OCI-LY1 (cell line): ENCODE data around the gene FUOM.

ENCODE experiments used
- H2AFZ ChIP-seq: fragments of 200-600 bp; sonication (generic), shearing (Covaris generic); 2 replicates; pipeline ENCODE4 v1.6.0; 2014; ENCODE audit warnings: antibody characterized with exemption, mild to moderate bottlenecking, low read length
- H3F3A ChIP-seq: fragments of 200-600 bp; sonication (generic), shearing (Covaris generic); 2 replicates; pipeline ENCODE4 v1.6.0; 2014; ENCODE audit warnings: mild to moderate bottlenecking, antibody characterized with exemption, low read length, moderate library complexity; ENCODE audit not compliant: insufficient read depth
- H3K27ac ChIP-seq: fragments of 200-600 bp; sonication (generic); 2 replicates; pipeline ENCODE4 v1.5.1; 2014; ENCODE audit warnings: low read length, mixed run types, mild to moderate bottlenecking, low read depth; ENCODE audit not compliant: poor library complexity, severe bottlenecking
- H3K27me3 ChIP-seq: fragments of 200-600 bp; sonication (generic); 2 replicates; pipeline ENCODE4 v1.6.0; 2014; ENCODE audit warnings: antibody characterized with exemption, mild to moderate bottlenecking, low read length, moderate library complexity; ENCODE audit not compliant: insufficient read depth
- H3K36me3 ChIP-seq: fragments of 200-600 bp; sonication (generic); 2 replicates; pipeline ENCODE4 v1.6.1; 2014; ENCODE audit warnings: mild to moderate bottlenecking, antibody characterized with exemption, low read length, moderate library complexity, mixed read lengths; ENCODE audit not compliant: insufficient read depth
- H3K4me1 ChIP-seq: fragments of 200-600 bp; sonication (generic); 2 replicates; pipeline ENCODE4 v1.5.1; 2014; ENCODE audit warnings: mild to moderate bottlenecking, low read length, moderate library complexity; ENCODE audit not compliant: insufficient read depth, severe bottlenecking
- H3K4me2 ChIP-seq: fragments of 200-600 bp; sonication (generic), shearing (Covaris generic); 2 replicates; pipeline ENCODE4 v1.6.1; 2014; ENCODE audit warnings: low read length
- H3K4me3 ChIP-seq: fragments of 200-600 bp; sonication (generic); 2 replicates; pipeline ENCODE4 v1.5.1; 2014; ENCODE audit warnings: low read length, low read depth, mild to moderate bottlenecking, mixed read lengths; ENCODE audit not compliant: poor library complexity, severe bottlenecking
- H3K79me2 ChIP-seq: fragments of 200-600 bp; shearing (Covaris generic); 2 replicates; pipeline ENCODE4 v1.6.1; 2016; ENCODE audit warnings: mixed run types, low read length, mixed read lengths; ENCODE audit not compliant: insufficient read depth
- H3K9ac ChIP-seq: fragments of 200-600 bp; sonication (generic), shearing (Covaris generic); 2 replicates; pipeline ENCODE4 v1.6.1; 2014; ENCODE audit warnings: mild to moderate bottlenecking, low read length, mixed read lengths
- H3K9me2 ChIP-seq: fragments of 200-600 bp; sonication (generic), shearing (Covaris generic); 2 replicates; pipeline ENCODE4 v1.6.1; 2014; ENCODE audit warnings: low read depth, mild to moderate bottlenecking, low read length, mixed read lengths
- H3K9me3 ChIP-seq: fragments of 200-600 bp; shearing (Covaris generic); 2 replicates; pipeline ENCODE4 v1.6.1; 2014; ENCODE audit warnings: low read length, mixed read lengths
- H4K20me1 ChIP-seq: fragments of 200-600 bp; sonication (generic), shearing (Covaris generic); 2 replicates; pipeline ENCODE4 v1.6.0; 2016; ENCODE audit warnings: mild to moderate bottlenecking, low read length; ENCODE audit not compliant: insufficient read depth
- CTCF ChIP-seq: fragments of 200-600 bp; sonication (generic), shearing (Covaris generic); IDR thresholded peaks from 2 replicates; pipeline ENCODE4 v1.5.1; 2017; ENCODE audit warnings: mild to moderate bottlenecking, antibody characterized with exemption, low read length, moderate library complexity, mixed read lengths
- EZH2 ChIP-seq: fragments of 200-600 bp; sonication (generic), shearing (Covaris generic); IDR thresholded peaks from 2 replicates; pipeline ENCODE4 v1.8.0; 2017; ENCODE audit warnings: borderline replicate concordance, mixed run types, mild to moderate bottlenecking, antibody characterized with exemption, low read length, moderate library complexity, mixed read lengths

FUOM gene

GRCh38 chr10:133379152-133379800, 21.5 kb upstream of the FUOM start, which contains the start of gene PAOX:
Gene PAOX, plus strand, starts transcription at chr10:133379262. Its CDS starts 55 bp downstream, at chr10:133379317.
- no peaks in the 10 kb centered on the region for H3K36me3 ChIP-seq
- no peak within 1 kb of the TSS for H3K27ac ChIP-seq
- H3K4me1 ChIP-seq = peaks cover 7% of the 10 kb centered on the region
- H3K4me3 ChIP-seq = peak within 1 kb of the TSS; percentile 71
- no peaks in the 10 kb centered on the region for H3K79me2 ChIP-seq
- H3K9me3 ChIP-seq = no peaks in the 10 kb centered on the region
- TF ChIP-seq EZH2 = no peak
- TF ChIP-seq CTCF = no peak
- H3F3A ChIP-seq = no peaks in the 10 kb centered on the region; the same call in 1 of the 2 replicates
- peak within 1 kb of the TSS; percentile 64 for H3K9ac ChIP-seq
- H2AFZ ChIP-seq = no peak within 1 kb of the TSS
- peak within 1 kb of the TSS; percentile 85 for H3K4me2 ChIP-seq
- H4K20me1 ChIP-seq = no peaks in the 10 kb centered on the region
- H3K9me2 ChIP-seq = no peaks in the 10 kb centered on the region
- H3K27me3 ChIP-seq = peaks cover 9% of the 10 kb centered on the region; the same call in 1 of the 2 replicates

- peak overlapping the region; percentile 71 for H3K4me3 ChIP-seq
- H3K36me3 ChIP-seq = no peaks in the 10 kb centered on the region
- H3K4me1 ChIP-seq = peaks cover 13% of the 10 kb centered on the region
- H4K20me1 ChIP-seq = no peaks in the 10 kb centered on the region
- TF ChIP-seq EZH2 (no peak), CTCF (no peak)
- 0 out of 2 replicates have a peak, but pooled peaks cover 7% of the 10 kb centered on the region for H3K27me3 ChIP-seq
- H3K27ac ChIP-seq = no peak overlapping the region
- no peaks in the 10 kb centered on the region for H3K9me2 ChIP-seq
- H3K9ac ChIP-seq = peak overlapping the region; percentile 64
- no peaks in the 10 kb centered on the region for H3K9me3 ChIP-seq
- peak overlapping the region; percentile 85 for H3K4me2 ChIP-seq
- no peaks in the 10 kb centered on the region; the same call in 1 of the 2 replicates for H3F3A ChIP-seq
- no peaks in the 10 kb centered on the region for H3K79me2 ChIP-seq
- H2AFZ ChIP-seq = no peak overlapping the region
Measured at GRCh38 chr10:133378251-133379096, 20.7 kb upstream of the FUOM start.

- 0 out of 2 replicates have a peak, but pooled peaks cover 7% of the 10 kb centered on the region for H3K27me3 ChIP-seq
Measured at GRCh38 chr10:133377818-133378250, 20.0 kb upstream of the FUOM start.

More at GRCh38 chr10:133377818-133378250, 20.0 kb upstream of the FUOM start:
- H3K9ac ChIP-seq = peak overlapping the region; percentile 64
- H2AFZ ChIP-seq = no peak overlapping the region
- peak overlapping the region; percentile 71 for H3K4me3 ChIP-seq
- TF ChIP-seq EZH2 (no peak), CTCF (no peak)
- H3K27ac ChIP-seq = no peak overlapping the region
- no peaks in the 10 kb centered on the region for H3K79me2 ChIP-seq
- no peaks in the 10 kb centered on the region for H3K9me2 ChIP-seq
- peaks cover 13% of the 10 kb centered on the region for H3K4me1 ChIP-seq
- peak overlapping the region; percentile 85 for H3K4me2 ChIP-seq
- H4K20me1 ChIP-seq = no peaks in the 10 kb centered on the region
- H3K36me3 ChIP-seq = no peaks in the 10 kb centered on the region
- no peaks in the 10 kb centered on the region for H3K9me3 ChIP-seq
- H3F3A ChIP-seq = no peaks in the 10 kb centered on the region; the same call in 1 of the 2 replicates
